OCI-LY7 (cell line): ENCODE measurements around the gene SNAP91.

ENCODE experiments used
- EZH2phosphoT487 ChIP-seq: fragments of 200-600 bp; sonication (generic); IDR thresholded peaks from 2 replicates; pipeline ENCODE4 v1.6.1; 2018; ENCODE audit warnings: low read depth, borderline replicate concordance, mild to moderate bottlenecking, mixed run types, antibody characterized with exemption, low read length, moderate library complexity, mixed read lengths
- TF ChIP-seq, protein P1 (sequence below): fragments of 200-600 bp; sonication (generic); conservative IDR thresholded peaks from 2 replicates; pipeline ENCODE4 v1.5.1; 2014; ENCODE audit warnings: mild to moderate bottlenecking, antibody characterized with exemption, low read length, moderate library complexity, mixed read lengths

- TF ChIP-seq, protein P1, sequence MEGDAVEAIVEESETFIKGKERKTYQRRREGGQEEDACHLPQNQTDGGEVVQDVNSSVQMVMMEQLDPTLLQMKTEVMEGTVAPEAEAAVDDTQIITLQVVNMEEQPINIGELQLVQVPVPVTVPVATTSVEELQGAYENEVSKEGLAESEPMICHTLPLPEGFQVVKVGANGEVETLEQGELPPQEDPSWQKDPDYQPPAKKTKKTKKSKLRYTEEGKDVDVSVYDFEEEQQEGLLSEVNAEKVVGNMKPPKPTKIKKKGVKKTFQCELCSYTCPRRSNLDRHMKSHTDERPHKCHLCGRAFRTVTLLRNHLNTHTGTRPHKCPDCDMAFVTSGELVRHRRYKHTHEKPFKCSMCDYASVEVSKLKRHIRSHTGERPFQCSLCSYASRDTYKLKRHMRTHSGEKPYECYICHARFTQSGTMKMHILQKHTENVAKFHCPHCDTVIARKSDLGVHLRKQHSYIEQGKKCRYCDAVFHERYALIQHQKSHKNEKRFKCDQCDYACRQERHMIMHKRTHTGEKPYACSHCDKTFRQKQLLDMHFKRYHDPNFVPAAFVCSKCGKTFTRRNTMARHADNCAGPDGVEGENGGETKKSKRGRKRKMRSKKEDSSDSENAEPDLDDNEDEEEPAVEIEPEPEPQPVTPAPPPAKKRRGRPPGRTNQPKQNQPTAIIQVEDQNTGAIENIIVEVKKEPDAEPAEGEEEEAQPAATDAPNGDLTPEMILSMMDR = no peak
- TF ChIP-seq EZH2phosphoT487 = no peak
Observed at GRCh38 chr6:83633609-83634008, 75.3 kb downstream of the SNAP91 start.
